ES-I3 (cell line): ENCODE data around the gene FAM20C.

Source experiments
- H3K36me3 ChIP-seq: 2 replicates; pipeline ENCODE4 v1.6.1; 2013; ENCODE audit warnings: mild to moderate bottlenecking, low read length, control low read depth, moderate library complexity; ENCODE audit not compliant: insufficient read depth
- H3K4me1 ChIP-seq: 2 replicates; pipeline ENCODE4 v1.6.1; 2013; ENCODE audit warnings: mild to moderate bottlenecking, control low read depth, low read length; ENCODE audit not compliant: insufficient read depth
- H3K9ac ChIP-seq: 2 replicates; pipeline ENCODE4 v1.6.1; 2013; ENCODE audit warnings: low read depth, mild to moderate bottlenecking, low read length, moderate library complexity
- H3K9me3 ChIP-seq: 2 replicates; pipeline ENCODE4 v1.6.1; 2013; ENCODE audit warnings: mild to moderate bottlenecking, low read length, moderate library complexity; ENCODE audit not compliant: control insufficient read depth, insufficient read depth

FAM20C gene

DNA sequence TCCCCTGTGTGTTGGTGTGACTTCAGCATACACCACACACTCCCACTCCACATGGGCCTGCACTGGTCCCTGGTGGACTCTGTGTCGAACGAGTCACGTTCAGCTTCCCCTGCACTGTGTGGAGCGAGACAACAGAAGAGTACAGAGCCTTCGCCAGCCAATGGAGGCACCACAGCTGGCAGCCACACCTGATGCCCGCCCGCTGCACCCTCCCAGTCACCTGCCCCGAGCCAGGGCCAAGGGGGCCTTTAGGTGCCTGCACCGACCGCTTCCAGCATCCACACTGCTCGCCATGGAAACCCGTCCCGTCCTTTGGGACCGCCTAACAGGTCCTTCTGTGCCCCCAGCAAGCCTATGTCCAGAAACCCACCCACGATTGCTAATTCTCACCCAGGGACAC, 106.8 kb downstream of the FAM20C start:
- Histone ChIP-seq H3K9me3 (no peaks in the 10 kb centered on the region), H3K9ac (no peak overlapping the region), H3K36me3 (no peaks in the 10 kb centered on the region), H3K4me1 (no peaks in the 10 kb centered on the region)

- Histone ChIP-seq H3K9me3 (no peaks in the 10 kb centered on the region), H3K4me1 (no peaks in the 10 kb centered on the region), H3K36me3 (no peaks in the 10 kb centered on the region), H3K9ac (no peak overlapping the region)
Measured at GRCh38 chr7:299628-300027, 107.3 kb downstream of the FAM20C start.

- no peaks in the 10 kb centered on the region for H3K4me1 ChIP-seq
- H3K9me3 ChIP-seq, result no peaks in the 10 kb centered on the region
- H3K36me3 ChIP-seq, result no peaks in the 10 kb centered on the region
- H3K9ac ChIP-seq, result no peak overlapping the region
Measured at GRCh38 chr7:300048-300447, 107.7 kb downstream of the FAM20C start.

GRCh38 chr7:300546-301290, 108.3 kb downstream of the FAM20C start:
- no peak overlapping the region for H3K9ac ChIP-seq
- H3K36me3 ChIP-seq, result no peaks in the 10 kb centered on the region
- H3K9me3 ChIP-seq, result no peaks in the 10 kb centered on the region
- H3K4me1 ChIP-seq, result no peaks in the 10 kb centered on the region

DNA sequence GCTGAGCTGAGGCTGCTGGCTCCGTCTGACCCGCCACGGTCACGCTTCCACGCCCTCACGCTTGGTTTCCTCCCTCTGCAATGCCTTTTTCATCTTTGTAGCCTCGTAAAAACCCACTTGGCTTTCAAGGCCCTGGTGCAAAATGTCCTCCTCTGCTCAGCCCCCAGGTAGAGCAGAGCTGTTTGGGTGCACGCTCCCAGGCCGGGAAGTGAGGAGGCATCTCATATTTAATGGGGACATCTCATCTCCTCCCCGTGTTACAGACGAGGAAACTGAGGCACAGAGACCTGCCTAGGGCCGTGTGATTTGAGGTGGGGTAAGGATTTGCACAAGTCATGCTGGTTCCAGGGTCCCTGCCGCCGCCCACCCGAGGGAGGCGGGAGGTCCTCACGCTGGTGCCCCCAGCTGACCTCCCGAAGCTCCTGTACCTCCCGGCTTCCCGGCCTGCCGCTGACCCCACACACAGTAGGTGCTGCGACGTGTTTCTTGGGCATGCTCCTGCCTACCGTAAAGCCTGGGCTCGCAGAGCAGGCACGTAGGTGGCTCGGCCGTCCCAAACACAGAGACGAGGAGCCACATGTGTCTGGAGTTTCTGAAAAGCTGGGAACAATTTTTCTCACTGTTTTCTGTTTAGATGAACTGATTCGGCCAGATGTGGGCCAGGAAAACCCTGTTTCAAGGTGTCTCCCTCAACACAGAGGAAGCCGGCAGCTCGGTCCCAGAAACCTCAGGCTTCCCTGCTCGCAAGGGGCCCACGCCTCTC, 109.1 kb downstream of the FAM20C start:
- Histone ChIP-seq H3K36me3 (no peaks in the 10 kb centered on the region), H3K4me1 (no peaks in the 10 kb centered on the region), H3K9ac (no peak overlapping the region), H3K9me3 (no peaks in the 10 kb centered on the region)

- Histone ChIP-seq H3K9me3 (no peaks in the 10 kb centered on the region), H3K4me1 (no peaks in the 10 kb centered on the region), H3K9ac (no peak overlapping the region), H3K36me3 (no peaks in the 10 kb centered on the region)
Measured at GRCh38 chr7:302054-302992, 110.0 kb downstream of the FAM20C start.

DNA sequence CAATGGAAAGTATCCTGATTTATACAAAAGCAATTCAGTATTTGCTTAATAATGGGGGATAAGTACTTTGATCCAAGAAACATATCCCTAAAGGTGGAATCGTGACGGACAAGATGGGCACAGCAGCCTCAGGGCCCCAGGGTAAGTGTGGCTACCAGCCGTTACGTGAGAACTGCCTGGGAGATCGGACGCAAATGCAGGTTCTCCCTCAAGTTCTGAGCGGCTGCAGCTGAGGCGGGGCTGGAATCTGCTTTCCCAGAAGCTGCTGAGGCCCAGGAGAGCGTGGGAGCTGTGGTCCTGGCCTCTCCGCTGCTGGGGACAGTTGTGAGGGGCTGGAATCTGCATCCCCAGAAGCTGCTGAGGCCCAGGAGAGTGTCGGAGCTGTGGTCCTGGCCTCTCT, 111.1 kb downstream of the FAM20C start:
- H3K4me1 ChIP-seq, result no peaks in the 10 kb centered on the region
- no peaks in the 10 kb centered on the region for H3K36me3 ChIP-seq
- H3K9ac ChIP-seq, result no peak overlapping the region
- H3K9me3 ChIP-seq, result no peaks in the 10 kb centered on the region

DNA sequence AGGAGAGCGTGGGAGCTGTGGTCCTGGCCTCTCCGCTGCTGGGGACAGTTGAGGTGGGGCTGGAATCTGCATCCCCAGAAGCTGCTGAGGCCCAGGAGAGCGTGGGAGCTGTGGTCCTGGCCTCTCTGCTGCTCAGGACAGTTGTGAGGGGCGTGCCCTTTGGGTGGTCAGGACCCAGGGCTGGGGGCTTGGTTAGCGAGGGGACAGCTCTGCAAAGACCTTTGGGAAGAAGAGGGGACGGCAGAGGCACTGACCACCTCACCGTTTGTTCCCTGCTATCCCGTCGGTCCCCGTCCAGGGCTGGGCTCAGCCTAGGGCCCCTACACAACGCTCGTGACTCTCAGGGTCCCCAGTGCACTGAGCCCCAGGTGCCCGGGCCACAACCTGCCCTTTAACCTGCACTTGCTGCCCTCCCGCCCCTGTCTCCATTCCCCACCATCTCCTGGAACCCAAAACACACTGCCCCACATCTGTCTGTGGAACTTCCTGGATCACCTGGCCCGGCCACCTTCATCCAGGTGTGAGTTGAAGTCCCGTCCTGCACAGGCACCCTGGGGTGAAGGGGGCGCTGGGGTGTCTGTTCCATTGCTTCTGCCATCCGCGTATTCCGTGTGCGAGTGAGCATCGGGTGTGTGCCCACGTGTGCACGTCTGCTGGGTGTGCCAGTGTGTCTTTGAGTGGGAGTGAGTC, 111.7 kb downstream of the FAM20C start:
- Histone ChIP-seq H3K9me3 (no peaks in the 10 kb centered on the region), H3K4me1 (no peaks in the 10 kb centered on the region), H3K9ac (no peak overlapping the region), H3K36me3 (no peaks in the 10 kb centered on the region)

DNA sequence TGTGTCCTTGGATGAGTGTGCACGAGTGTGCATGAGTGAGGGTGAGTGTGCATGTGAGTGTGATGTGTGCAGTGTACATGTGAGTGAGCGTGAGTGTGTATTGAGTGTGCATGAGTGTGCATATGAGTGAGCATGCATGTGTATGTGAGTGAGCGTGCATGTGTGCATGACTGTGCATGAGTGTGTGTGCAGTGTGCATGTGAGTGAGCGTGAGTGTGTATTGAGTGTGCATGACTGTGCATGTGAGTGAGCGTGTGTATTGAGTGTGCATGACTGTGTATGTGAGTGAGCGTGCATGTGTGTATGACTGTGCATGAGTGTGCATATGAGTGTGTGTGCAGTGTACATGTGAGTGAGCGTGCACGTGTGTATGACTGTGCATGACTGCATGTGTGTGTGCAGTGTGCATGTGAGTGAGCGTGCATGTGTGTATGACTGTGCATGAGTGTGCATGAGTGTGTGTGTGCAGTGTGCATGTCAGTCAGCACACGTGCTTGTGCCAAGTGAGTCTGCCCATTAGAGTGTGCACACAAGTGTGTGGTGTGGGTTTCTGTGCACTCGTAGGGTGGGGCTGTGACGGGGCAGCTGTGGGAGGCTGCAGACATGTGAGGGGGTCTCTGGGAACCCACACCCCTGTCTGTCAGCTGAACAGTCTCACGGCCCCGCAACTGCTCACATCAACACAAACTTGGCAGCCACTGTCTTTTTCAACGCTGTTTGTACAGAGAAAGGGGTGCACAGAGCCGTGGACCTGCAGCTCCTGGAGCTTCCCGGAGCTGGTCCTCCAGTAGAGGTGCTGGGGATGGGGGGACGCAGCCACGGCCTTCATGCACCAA, 112.4 kb downstream of the FAM20C start:
- H3K9ac ChIP-seq, result no peak overlapping the region
- H3K36me3 ChIP-seq, result no peaks in the 10 kb centered on the region
- no peaks in the 10 kb centered on the region for H3K9me3 ChIP-seq
- H3K4me1 ChIP-seq, result no peaks in the 10 kb centered on the region

GRCh38 chr7:305410-306151, 113.2 kb downstream of the FAM20C start:
- Histone ChIP-seq H3K4me1 (no peaks in the 10 kb centered on the region), H3K36me3 (no peaks in the 10 kb centered on the region), H3K9me3 (peaks cover 1% of the 10 kb centered on the region; the same call in 1 of the 2 replicates), H3K9ac (no peak overlapping the region)

DNA sequence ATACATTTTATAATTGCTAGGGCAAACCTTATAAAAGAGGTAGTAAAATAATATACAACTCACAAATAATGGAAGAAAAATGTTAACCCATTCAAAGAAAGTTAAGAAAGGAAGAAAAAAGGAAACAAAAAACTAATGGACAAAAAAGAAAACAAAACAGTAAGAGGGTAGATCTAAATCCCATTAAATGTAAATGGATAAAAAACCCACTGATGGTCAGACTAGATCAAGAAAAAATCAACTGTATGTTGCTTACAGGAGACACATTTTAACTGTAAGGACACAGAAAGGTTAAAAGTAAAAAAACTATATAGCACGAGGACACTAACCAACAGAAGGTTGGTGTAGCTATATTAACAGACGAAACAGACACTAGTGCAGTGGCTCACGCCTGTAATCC, 115.6 kb downstream of the FAM20C start:
- Histone ChIP-seq H3K9me3 (peaks cover 3% of the 10 kb centered on the region; the same call in 1 of the 2 replicates), H3K36me3 (no peaks in the 10 kb centered on the region), H3K4me1 (no peaks in the 10 kb centered on the region), H3K9ac (no peak overlapping the region)

DNA sequence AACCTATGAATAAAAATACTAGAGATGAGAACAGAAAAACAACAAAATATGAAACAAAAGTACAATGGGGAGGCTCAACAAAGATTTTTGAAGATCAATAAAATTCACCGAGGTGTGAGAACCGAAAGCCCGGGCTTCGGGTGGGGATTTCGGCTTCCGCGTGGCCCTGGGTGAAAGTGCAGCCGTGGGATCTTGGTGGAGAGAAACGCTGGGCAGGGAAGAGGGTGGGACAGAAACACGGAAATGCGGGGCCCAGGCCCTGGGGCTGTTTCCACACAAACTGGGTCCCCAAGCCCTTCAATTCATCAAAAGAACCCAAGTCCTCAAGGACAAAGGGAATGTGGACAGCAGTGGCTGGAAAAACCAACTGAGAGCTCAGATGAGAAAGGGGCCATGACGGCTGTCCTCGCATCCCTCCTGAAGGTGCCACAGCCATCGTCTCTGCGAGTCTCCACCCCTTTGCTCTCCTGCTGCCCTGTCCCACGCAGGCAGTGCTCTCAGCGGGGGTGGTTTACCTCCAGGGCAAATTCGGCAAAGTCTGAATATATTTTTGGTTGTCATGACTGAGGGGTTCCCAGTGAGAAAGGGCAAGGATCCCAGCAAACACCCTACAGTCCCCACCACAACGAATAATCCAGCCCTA, 117.3 kb downstream of the FAM20C start:
- Histone ChIP-seq H3K9me3 (peaks cover 3% of the 10 kb centered on the region; the same call in 1 of the 2 replicates), H3K4me1 (no peaks in the 10 kb centered on the region), H3K36me3 (no peaks in the 10 kb centered on the region), H3K9ac (no peak overlapping the region)
